ENCODE data around the gene CASP8AP2. TPM values are rescaled to one million over a fixed set of nuclear protein-coding genes. Genes with fewer than 3 reads are reported as not detected.

The CASP8AP2 gene
- polyA plus RNA-seq, 1 donor from 2014 or later: 16.8 TPM

DNA sequence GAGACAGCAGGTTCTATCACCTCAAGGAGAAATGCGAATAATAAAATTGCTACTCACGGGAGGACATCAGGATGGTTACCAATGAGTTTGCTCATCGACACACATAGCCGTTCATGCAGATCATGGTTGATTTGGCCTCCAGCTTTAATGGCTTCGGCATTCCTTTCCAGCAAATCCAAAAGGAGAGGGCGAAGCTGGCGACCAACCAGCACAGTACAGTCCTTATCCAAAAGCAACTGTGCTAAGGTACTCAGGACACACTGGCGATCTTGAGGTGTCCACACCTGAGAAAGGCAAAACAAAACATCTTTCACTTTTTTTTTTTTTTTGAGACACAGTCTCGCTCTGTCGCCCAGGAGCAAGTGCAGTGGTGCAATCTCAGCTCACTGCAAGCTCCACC, 26.4 kb upstream of the CASP8AP2 start:
- Histone ChIP-seq H3K4me2 (ENCODE audit: low read length) (no peak overlapping the region), H2AFZ (ENCODE audit: low read depth, low read length) (no peak overlapping the region), H3K27ac (ENCODE audit: low read length) (no peak overlapping the region), H3K4me3 (ENCODE audit: low read length) (no peak overlapping the region), H3K9me3 (ENCODE audit: low read length) (no peaks in the 10 kb centered on the region), H3K27me3 (ENCODE audit: insufficient read depth, low read depth, low read length) (no peaks in the 10 kb centered on the region), H4K20me1 (ENCODE audit: insufficient read depth) (no peaks in the 10 kb centered on the region), H3K36me3 (ENCODE audit: insufficient read depth, low read length) (no peaks in the 10 kb centered on the region), H3F3A (ENCODE audit: insufficient read depth, low read length, poor library complexity, severe bottlenecking) (no peaks in the 10 kb centered on the region), H3K79me2 (replicated peaks; ENCODE audit: insufficient read depth, low read length) (no peaks in the 10 kb centered on the region), H3K9ac (ENCODE audit: low read length) (no peak overlapping the region), H3K9me2 (ENCODE audit: insufficient read depth, low read length) (no peaks in the 10 kb centered on the region)
- no peak for TF ChIP-seq SMC3 (conservative IDR thresholded peaks at IDR 0.05; ENCODE audit: poor library complexity)
- no peak for TF ChIP-seq POLR2AphosphoS5 (IDR thresholded peaks at IDR 0.05)
- TF ChIP-seq EZH2 (IDR thresholded peaks at IDR 0.05; ENCODE audit: borderline replicate concordance, insufficient read depth, low read length, poor library complexity, severe bottlenecking): no peak
- TF ChIP-seq, protein P1, sequence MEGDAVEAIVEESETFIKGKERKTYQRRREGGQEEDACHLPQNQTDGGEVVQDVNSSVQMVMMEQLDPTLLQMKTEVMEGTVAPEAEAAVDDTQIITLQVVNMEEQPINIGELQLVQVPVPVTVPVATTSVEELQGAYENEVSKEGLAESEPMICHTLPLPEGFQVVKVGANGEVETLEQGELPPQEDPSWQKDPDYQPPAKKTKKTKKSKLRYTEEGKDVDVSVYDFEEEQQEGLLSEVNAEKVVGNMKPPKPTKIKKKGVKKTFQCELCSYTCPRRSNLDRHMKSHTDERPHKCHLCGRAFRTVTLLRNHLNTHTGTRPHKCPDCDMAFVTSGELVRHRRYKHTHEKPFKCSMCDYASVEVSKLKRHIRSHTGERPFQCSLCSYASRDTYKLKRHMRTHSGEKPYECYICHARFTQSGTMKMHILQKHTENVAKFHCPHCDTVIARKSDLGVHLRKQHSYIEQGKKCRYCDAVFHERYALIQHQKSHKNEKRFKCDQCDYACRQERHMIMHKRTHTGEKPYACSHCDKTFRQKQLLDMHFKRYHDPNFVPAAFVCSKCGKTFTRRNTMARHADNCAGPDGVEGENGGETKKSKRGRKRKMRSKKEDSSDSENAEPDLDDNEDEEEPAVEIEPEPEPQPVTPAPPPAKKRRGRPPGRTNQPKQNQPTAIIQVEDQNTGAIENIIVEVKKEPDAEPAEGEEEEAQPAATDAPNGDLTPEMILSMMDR (IDR thresholded peaks at IDR 0.05; ENCODE audit: poor library complexity, severe bottlenecking): no peak
- no peak for TF ChIP-seq TAF1 (IDR thresholded peaks at IDR 0.05; ENCODE audit: low read depth)
- TF ChIP-seq, protein P2, sequence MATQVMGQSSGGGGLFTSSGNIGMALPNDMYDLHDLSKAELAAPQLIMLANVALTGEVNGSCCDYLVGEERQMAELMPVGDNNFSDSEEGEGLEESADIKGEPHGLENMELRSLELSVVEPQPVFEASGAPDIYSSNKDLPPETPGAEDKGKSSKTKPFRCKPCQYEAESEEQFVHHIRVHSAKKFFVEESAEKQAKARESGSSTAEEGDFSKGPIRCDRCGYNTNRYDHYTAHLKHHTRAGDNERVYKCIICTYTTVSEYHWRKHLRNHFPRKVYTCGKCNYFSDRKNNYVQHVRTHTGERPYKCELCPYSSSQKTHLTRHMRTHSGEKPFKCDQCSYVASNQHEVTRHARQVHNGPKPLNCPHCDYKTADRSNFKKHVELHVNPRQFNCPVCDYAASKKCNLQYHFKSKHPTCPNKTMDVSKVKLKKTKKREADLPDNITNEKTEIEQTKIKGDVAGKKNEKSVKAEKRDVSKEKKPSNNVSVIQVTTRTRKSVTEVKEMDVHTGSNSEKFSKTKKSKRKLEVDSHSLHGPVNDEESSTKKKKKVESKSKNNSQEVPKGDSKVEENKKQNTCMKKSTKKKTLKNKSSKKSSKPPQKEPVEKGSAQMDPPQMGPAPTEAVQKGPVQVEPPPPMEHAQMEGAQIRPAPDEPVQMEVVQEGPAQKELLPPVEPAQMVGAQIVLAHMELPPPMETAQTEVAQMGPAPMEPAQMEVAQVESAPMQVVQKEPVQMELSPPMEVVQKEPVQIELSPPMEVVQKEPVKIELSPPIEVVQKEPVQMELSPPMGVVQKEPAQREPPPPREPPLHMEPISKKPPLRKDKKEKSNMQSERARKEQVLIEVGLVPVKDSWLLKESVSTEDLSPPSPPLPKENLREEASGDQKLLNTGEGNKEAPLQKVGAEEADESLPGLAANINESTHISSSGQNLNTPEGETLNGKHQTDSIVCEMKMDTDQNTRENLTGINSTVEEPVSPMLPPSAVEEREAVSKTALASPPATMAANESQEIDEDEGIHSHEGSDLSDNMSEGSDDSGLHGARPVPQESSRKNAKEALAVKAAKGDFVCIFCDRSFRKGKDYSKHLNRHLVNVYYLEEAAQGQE (IDR thresholded peaks at IDR 0.05; ENCODE audit: borderline replicate concordance): no peak
- TF ChIP-seq EP300 (conservative IDR thresholded peaks at IDR 0.05; ENCODE audit: poor library complexity, severe bottlenecking): no peak
- TF ChIP-seq RAD21 (conservative IDR thresholded peaks at IDR 0.05): no peak
- no peak for TF ChIP-seq MXI1 (conservative IDR thresholded peaks at IDR 0.05; ENCODE audit: poor library complexity, severe bottlenecking)

DNA sequence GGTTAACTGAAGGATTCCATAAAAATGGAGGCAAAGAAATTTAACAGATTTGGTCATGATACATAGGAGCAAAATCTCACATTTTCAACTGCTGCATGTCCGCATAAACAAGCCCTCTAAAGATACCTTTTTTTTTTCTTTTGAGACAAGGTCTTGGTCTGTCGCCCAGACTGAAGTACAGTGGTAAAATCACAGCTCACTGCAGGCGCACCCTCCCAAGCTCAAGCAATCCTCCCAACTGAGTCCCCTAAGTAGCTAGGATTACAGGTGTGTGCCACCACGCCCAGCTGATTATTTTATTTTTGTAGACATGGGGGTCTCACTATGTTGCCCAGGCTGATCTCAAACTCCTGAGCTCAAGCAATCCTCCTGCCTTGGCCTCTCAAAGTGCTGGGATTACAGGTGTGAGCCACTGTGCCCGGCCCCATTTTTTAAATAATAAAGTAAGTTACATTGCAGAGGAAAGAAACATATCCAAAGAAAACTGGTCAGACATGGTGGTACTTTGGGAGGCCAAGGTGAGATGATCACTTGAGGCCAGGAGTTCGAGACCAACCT, 23.8 kb upstream of the CASP8AP2 start:
- H3K9ac ChIP-seq (ENCODE audit: low read length): no peak overlapping the region
- H3K36me3 ChIP-seq (ENCODE audit: insufficient read depth, low read length): no peaks in the 10 kb centered on the region
- H4K20me1 ChIP-seq (ENCODE audit: insufficient read depth): no peaks in the 10 kb centered on the region
- no peak overlapping the region for H3K27ac ChIP-seq (ENCODE audit: low read length)
- H3K4me2 ChIP-seq (ENCODE audit: low read length): no peak overlapping the region
- H3K27me3 ChIP-seq (ENCODE audit: insufficient read depth, low read depth, low read length): no peaks in the 10 kb centered on the region
- no peak overlapping the region for H3K4me3 ChIP-seq (ENCODE audit: low read length)
- no peaks in the 10 kb centered on the region for H3K9me2 ChIP-seq (ENCODE audit: insufficient read depth, low read length)
- TF ChIP-seq, protein P1 (IDR thresholded peaks at IDR 0.05; ENCODE audit: poor library complexity, severe bottlenecking): no peak
- TF ChIP-seq EZH2 (IDR thresholded peaks at IDR 0.05; ENCODE audit: borderline replicate concordance, insufficient read depth, low read length, poor library complexity, severe bottlenecking): no peak
- no peak for TF ChIP-seq MXI1 (conservative IDR thresholded peaks at IDR 0.05; ENCODE audit: poor library complexity, severe bottlenecking)
- H3K9me3 ChIP-seq (ENCODE audit: low read length): no peaks in the 10 kb centered on the region
- no peaks in the 10 kb centered on the region for H3F3A ChIP-seq (ENCODE audit: insufficient read depth, low read length, poor library complexity, severe bottlenecking)
- no peaks in the 10 kb centered on the region for H3K79me2 ChIP-seq (replicated peaks; ENCODE audit: insufficient read depth, low read length)
- no peak overlapping the region for H2AFZ ChIP-seq (ENCODE audit: low read depth, low read length)
